Activated CD8-positive, alpha-beta memory T cell treated with anti-CD3 and anti-CD28 coated beads for 24 hours (primary cell): ENCODE data around the gene FNDC3A.
"Not testable (repeated sequence)": the region's sequence is repeated elsewhere in the genome, so short reads cannot be mapped to it uniquely, and the experiment has no call there.

Experiments used
- DNase-seq: peaks from one replicate; pipeline ENCODE4 v3.0.0-alpha.2; 2020

Gene FNDC3A

DNA sequence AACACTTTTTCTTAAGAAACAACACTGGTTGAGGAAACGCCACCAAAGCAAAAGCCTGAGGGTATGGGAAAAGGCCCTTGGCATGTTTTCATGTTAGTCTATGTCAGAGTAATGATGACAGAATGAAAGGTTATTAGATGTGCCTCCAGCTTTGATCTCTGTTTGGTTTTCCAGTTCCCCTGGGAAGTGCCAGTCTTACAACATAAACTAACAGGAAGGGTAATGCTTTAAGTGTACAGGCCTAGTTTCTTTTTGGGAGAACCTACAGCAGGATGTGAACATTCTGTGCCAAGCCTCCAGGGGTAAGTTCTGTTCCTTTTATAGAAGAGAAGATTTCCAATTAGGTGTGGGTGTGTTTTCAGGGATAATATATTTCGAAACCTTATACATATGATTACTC, 121.7 kb downstream of the FNDC3A start:
- no peak for DNase-seq

DNA sequence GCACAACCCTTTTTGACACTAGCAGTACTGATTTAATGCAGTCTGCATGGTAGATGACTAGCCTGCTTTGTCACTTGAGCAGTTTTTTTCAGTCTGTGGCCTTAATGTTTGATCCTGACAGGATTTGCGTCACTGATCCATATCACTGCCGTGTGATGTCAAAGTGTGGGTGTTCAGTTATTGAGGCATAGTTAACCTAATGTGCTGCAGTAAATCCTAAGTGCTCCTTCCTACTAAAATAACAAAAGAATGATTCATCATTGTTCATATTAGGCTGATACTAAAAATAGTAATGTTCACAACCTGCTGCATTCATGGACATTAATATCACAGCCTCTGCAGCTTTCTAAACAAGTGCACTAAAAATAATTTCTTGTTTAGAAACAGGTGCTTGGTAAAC, 122.5 kb downstream of the FNDC3A start:
- DNase-seq, result no peak

DNA sequence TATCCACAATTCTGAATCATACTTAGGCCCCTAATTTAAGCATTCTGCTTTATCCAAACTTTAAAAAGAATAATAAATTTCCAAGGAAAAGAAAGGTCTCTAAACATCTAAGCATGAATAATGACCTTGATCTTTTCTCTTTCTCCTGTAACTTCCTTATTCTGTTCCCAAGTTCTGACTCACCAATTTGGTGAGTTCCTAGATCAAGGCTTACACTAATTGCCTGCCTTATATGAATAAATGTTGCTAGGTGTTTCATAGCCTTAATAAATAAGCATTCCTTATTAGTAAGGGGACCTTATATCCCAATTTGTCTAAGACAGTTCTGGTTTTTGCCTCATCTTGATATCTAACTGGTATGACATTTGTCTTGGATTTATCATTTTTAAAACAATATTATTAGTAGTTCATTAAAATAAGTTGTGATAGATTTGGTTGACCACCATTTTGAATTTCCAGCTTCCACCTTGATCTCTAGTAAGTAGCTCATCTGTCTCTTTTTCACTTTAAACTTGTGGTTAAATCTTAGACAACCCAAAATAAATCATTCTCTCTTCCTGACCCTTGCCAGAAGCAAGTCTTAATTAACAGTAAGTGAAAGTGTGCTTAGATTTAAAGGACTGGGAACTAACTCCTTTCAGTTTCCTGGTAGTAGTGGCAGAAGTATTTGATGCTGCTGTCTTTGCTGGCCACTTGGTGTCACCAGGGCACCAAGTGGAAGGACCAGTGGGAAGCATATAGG, 123.2 kb downstream of the FNDC3A start:
- no peak for DNase-seq

DNA sequence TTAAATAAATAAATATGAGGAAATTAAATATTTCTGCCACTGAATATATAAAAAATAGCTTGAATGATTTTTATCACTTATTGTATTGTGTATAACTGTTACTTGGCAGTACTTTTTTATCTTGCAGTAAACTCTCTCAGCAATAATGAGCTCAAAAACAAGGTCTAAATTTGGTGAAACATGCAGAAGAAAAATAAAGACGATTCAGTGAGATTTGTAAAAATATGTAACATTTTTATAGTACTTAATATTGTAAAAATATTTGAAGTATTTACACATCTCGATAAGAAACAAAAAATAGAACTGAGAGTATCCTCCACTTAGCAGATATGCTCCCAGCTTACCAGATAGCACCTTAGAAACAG, 123.8 kb downstream of the FNDC3A start:
- no peak for DNase-seq

DNA sequence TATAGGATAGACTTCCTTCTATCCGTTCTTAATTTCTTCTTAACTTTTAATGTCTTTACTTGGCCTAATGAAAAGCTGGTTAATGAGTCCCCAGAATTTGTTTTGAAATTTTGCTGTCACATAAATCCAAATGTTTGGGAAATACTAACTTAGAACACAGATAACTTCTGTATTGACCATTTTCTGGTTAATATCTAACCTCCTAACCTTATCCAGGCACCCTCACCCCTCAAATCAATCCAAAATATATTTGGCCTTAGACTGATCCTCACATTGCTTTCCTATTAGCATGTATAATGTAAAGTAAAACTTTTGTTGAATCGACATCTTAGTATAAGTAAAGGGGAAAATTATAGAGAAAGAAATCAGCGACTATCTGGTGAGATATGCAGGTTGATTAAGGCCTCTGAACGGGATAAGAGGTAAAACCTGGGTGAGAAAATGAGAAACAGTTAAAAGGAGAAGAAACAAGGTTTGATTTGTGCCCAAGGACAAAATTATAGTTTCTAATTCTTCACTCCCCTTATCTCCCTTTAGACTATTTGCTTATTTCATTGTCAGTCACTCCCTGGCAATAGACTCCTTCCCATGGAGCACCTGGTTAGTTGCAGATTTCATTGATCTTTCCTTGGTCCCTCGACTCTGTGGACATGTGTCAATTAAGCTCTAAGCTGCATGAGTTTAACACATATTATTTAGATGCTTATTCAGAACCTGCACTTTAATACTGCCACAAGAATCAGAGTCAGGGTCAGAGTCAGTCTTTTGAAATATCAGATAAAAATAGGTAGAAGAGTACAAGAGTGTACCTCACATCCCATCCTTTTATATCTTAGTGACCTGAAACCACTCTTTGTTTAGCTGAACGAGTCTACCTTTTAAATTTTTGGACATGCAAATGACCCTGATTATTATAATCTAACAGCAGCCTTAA, 125.2 kb downstream of the FNDC3A start:
- DNase-seq, result no peak

DNA sequence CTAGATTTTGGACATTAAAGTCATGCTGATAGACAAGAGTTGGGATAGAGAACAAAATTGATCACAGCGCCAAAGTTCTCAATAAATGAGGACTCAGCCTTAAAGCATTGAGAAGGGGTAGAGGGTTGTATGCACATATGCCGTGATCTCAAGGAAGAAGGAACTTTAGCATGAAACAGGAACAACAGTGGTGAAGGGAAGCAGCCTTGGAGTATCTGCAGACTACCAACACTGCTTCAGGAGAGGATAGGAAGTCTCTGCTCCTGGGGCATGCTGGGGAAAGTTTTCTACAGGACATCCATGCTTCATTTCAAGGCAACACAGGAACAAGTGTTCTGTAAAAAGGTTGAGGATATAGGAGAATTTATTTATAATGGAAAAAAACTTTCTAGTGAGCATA, 132.5 kb downstream of the FNDC3A start:
- no peak for DNase-seq

DNA sequence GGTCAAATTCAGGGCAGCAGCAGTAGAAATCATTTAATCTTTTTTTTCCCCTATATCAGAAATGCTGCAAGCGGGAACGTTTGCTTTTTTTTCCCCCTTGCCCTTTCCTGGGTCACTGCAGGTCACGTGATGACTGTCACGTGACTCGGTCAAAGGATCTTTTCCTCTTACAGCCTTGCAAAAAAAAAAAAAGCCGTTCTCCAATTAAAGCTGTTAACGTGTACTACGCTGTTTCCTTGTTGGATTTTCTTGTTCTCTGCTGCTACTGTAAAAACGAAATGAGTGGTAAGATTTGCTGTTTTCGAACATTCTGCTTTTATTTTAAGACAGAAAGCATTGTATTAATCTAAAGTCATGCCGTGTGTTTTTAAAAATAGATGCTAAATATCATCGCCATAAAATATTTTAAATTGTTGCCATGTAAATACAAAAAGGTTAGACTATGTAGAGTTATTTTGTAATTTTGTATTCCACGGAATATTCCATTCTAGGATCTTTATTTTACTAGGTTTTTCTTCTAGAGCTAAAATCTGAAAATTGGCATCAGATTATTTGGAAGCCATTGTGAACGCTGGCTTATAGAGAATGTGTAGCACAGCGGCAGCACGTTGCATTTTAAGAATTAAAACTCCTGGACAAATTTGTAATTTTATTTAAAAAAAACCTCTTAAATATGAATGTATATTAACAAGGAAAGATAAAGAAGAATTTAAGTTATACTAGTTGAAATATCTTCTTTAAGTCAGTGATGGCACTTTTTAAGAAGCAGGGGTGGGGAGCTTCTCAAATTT, 134.6 kb downstream of the FNDC3A start:
- peak; percentile 76 for DNase-seq

DNA sequence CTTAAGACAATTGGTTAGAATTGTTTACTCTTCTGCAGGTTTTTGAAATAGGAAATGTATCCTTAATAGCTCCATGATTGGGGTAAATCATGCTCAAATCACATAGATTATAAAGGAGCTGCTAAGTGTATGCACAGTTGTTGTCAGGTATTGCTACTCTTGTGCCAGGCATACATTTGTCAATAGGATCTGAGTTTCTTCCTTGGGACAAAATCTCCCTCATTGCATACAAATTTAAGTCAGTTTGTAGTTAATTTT, 135.1 kb downstream of the FNDC3A start:
- DNase-seq, result no peak

DNA sequence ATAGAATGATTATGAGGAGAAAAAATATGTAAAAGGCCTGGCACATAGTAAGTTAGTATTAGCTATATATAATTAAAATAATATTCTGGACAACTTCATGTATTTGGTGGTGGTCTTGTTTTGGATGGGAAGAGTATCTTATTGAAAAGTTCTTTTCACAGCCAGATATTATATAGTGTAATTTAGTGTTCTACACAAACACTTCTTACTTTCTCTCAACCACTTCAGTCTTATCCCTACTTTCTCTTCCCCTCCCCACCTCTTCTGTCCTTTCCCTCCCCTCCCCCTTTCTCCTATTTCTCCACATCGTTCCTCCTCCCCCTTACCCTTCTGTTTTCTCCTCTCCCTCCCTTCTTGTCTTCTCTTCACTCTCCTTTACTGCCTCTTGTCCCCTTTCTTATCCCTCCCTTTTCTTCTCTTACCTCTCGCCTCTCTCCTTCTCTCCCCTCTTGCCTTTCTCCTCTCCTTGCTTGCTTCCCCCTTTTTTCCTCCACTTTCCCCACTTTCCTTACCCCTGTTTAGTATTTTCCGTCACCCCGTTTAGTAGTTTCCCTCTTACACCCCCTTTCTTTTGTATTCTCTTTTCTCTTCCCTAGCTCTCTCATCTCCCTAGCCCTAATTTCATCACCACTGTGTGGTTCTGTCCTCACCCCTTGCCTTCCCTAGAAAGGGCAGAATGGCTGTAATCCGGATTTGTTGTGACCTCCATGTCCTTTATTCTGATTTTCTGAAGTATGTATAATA, 137.2 kb downstream of the FNDC3A start:
- DNase-seq, result no peak

DNA sequence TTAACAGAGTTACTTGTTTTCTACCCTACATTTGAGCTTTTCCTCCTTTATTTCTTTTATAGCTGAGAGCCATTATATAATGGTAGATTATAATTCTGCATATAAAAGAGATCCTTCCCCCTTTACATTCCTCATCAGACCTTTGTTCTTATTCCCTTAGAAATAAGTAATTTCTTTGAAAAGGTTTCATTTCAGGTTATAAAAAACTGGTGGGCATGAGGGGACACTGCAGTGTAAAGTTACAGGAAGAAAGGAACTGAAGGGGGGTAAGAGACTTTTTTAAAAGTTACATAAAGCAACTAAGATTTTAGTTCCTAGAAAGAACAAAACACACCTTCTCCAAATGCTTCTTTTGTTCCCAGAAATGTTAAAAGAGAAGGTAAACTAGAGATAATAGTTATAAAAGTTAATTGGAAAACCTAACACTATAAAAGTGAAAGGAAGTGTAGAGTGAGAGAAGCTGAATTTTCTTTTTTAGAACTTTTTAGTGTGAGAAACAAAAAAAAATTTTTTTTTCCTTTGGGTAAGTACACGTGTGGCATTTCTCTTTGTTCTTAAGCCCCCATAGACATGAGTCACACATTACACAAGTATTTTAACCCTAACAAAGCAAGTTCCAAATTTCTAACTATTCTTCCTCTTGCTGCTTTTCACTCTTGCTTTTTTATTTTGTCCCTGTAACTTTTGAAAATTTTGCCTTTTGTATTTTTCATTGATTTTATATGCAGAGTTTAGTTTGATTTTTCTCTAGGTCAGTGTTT, 138.0 kb downstream of the FNDC3A start:
- DNase-seq, result no peak

DNA sequence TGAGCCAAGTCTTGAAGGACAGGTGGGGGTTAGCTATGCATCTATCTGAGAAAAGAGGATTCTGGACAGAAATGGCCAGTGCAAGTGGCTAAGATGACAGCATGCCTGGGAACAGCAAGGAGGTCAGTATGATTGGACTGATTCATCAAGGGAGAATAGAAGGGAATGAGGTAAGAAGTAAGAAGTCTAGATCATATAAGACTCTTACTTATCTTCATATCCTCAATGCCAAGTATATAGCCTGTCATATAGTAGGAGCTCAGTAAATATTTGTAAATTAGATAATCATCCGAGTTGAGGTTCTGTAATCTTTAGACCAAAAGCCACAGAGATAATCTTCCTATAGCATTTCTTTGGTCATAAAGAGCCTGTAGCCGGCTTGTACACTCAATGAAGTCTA, 141.2 kb downstream of the FNDC3A start:
- no peak for DNase-seq

DNA sequence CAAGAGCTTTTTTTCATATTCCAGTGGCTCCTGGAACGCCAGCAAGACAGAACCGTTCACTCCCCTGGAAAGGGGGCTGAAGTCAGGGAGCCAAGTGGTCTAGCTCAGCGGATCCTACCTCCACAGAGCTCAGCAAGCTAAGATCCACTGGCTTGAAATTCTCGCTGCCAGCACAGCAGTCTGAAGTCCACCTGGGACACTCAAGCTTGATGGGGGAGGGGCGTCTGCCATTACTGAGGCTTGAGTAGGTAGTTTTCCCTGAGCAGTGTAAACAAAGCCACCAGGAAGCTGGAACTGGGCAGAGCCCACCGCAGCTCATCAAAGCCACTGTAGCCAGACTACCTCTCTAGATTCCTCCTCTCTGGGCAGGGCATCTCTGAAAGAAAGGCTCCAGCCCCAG, 142.7 kb downstream of the FNDC3A start:
- DNase-seq, result not testable (repeated sequence)

DNA sequence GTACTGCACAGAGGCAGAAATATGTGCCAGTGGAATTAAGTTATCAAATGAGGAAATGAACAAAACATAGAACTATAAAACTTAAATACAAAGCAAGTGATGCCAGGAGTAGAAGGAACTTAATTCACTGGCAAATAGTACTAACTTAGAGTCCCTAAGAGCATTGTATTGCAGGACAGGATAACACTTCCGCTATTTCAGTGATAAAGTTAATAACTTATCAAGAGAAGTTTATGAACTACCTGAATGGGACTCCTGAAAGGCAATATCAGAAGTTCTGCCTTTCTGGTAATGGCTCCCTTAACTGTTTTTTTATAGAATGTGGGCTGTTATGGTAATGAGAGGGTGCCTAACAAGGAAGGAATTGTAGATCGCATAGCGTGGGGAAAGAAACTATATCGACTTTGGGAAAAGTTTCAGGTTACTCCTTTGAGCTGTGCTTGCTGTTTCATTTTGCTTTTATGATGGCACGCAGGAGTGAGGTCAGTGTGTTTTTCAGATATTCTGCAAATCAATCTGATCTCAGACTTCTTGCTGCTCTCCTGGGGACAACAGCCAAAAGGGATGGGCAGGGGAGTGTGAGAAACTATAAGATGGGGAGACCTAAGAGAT, 149.1 kb downstream of the FNDC3A start:
- no peak for DNase-seq

DNA sequence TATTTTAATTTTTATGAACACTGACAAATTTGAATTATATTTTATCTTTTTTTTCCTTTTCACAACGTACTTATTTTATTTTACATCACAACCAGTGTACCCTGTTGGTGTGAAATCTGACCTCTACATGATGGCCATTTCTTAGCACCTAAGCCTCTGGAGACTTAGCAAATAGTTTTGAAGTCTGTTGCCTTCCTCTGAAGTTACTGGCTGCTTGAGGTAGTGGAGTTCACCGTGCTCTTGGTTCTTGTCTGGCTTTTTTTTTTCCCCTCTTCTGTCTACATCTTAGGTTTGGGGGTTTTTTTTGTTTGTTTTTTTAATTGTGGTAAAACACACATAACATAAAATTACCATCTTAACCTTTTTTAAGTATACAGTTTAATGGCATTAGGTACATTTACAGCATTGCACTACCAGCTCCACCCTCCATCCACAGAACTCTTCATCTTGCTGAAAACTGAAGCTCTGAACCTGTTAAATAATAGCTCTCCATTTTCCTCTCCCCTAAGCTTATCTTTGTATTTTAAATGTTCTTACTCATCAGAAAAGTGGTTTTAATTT, 150.3 kb downstream of the FNDC3A start:
- no peak for DNase-seq

DNA sequence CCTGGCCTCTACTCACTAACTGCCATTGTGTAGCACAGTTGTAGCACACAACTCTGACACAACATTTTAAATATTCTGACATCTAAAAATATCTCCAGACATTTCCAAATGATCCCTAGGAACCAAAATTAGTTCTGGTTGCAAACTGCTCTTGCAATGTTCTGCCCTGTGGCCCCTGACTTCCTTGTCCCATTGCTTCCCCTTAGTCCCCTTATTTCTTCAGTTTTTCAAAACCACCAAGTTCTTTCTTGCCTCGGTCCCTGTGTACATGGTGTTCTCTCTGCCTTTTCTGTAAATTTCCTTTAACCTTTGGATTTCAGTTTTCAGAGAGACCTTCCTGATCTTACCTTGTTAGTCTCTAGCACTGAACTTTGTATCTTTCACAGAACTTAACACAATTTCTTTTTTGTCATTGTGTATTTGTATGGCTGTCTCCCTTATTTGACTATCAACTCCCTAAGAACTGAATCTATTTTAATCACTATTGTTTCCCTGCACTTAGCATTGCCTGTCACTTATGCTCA, 156.8 kb downstream of the FNDC3A start:
- DNase-seq, result no peak

DNA sequence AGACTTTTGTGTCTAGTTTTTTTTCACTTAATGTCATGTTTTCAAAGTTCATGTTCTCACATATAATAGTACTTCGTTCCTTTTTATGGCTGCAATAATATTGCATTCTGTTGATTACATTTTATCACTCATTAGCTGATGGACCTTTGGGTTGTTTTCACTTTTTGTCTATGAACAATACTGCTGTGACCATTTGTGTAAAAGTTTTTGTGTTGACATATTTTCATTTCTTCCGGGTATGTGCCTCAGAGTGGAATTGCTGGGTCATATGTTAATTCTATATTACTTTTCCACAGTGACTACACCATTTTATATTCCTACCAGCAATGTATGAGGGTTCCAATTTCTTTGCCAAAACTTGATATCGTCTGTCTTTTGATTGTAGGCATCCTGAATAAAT, 158.6 kb downstream of the FNDC3A start:
- DNase-seq, result no peak

DNA sequence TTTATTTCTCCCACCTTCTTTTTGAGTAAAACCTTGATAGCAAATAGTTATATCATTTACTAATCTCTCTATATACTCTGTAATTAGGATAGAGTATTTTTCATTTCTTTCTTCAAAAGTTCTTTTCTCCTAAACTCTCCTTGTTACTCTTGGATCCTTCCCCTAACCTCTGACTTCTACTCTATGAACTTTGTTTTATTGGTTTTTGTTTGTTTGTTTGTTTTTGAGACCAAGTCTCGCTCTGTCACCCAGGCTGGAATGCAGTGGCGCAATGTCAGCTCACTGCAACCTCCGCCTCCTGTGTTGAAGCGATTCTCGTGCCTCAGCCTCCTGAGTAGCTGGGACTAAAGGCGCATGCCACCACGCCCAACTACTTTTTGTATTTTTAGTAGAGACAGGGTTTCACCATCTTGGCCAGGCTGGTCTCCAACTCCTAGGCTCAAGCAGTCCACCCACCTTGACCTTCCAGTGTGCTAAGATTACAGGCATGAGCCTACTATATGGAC, 161.5 kb downstream of the FNDC3A start:
- not testable (repeated sequence) for DNase-seq

DNA sequence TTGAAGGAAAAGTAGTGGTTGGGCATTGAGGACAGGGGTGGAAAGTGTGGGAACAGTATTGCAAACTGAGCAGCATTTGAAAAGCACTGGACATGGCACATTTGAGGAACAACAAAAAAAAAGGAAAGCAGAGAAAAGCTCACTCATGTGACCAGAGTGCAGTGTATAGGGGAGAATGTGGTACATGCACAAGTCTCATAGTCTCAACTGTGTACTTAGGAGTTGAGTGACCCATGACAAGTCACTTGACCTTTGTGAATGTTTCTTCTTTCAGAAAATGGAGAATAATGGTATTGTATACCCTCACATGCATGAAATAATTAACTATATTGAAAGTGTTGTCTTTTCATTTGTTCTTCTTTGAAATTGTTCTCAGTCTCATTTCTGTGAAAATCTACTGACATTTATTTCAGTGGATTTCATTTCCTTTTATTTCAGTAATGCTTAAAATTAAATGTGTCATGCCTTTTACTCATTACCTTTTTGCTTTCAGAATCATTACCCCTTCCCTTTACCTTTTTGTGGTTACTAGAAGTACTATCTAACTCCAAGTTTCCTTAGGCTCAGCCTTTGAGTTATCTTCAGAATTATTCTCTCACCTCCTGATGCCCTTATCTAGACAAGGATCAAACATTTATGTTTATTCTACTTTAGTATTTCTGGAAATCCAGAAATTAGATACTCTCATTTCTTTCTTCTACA, 165.3 kb downstream of the FNDC3A start:
- DNase-seq, result no peak

DNA sequence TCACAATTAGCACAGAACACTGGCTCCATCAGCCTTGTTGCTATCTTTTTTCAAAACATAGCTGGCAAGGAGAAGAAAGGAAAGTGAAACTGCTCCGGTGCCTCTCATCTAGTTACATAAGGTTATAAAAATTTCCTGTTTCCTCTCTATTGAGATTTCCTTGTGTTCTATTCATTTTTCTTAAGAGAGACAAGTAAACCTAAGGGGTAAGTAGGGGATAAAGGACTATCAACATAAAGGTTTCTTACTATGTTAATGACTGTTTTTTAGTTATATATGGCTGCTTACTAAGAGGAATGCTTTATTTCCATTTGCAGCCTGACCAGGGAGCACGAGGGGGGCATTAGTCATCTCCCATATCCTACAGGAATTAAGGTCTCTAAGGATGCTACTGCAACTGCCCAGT, 171.2 kb downstream of the FNDC3A start:
- DNase-seq, result no peak

DNA sequence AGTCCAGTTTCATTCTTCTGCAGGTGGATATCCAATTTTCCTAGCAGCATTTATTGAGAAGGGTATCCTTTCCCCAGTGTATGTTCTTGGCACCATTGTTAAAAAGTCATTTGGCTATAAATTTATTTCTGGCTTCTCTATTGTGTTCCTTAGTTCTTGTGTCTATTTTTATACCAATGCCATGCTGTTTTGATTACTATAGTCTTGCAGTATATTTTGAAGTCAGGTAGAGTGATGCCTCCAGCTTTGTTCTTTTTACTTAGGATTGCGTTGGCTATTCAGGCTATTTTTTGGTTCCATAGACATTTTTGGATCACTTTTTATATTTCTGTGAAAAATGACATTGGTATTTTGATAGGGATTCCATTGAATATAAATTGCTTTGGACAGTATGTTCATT, 172.7 kb downstream of the FNDC3A start:
- DNase-seq, result no peak
